PFSK-1 (cell line): ENCODE measurements around the gene OXCT2.

Experiments
- FOXP2 ChIP-seq: optimal IDR thresholded peaks from 2 replicates; pipeline ENCODE3; 2011; ENCODE audit warnings: borderline replicate concordance, control low read depth, inconsistent platforms; ENCODE audit not compliant: insufficient read depth; ENCODE audit errors: extremely low read length, extremely low read depth
- POLR2AphosphoS5 ChIP-seq: IDR thresholded peaks from 2 replicates; pipeline ENCODE4 v1.6.1; 2012; ENCODE audit warnings: low read depth, mild to moderate bottlenecking, control low read depth, low read length, moderate library complexity
- REST ChIP-seq, 2 experiments: IDR thresholded peaks; 2 replicates each; pipeline versions ENCODE4 v1.6.1 to v1.8.0; 2011 to 2012; ENCODE audit warnings: low read depth in 2 of 2, low read length in 2 of 2, control low read depth in 1 of 2, inconsistent platforms in 1 of 2, mild to moderate bottlenecking in 1 of 2, moderate library complexity in 1 of 2; ENCODE audit not compliant: insufficient read depth in 1 of 2
- SIN3A ChIP-seq: IDR thresholded peaks from 2 replicates; pipeline ENCODE4 v1.6.1; 2012; ENCODE audit warnings: mild to moderate bottlenecking, low read length, moderate library complexity, borderline replicate concordance; ENCODE audit not compliant: insufficient read depth
- TAF1 ChIP-seq: IDR thresholded peaks from 2 replicates; pipeline ENCODE4 v1.6.1; 2012; ENCODE audit warnings: low read length, control low read depth, borderline replicate concordance; ENCODE audit not compliant: insufficient read depth

The OXCT2 gene

DNA sequence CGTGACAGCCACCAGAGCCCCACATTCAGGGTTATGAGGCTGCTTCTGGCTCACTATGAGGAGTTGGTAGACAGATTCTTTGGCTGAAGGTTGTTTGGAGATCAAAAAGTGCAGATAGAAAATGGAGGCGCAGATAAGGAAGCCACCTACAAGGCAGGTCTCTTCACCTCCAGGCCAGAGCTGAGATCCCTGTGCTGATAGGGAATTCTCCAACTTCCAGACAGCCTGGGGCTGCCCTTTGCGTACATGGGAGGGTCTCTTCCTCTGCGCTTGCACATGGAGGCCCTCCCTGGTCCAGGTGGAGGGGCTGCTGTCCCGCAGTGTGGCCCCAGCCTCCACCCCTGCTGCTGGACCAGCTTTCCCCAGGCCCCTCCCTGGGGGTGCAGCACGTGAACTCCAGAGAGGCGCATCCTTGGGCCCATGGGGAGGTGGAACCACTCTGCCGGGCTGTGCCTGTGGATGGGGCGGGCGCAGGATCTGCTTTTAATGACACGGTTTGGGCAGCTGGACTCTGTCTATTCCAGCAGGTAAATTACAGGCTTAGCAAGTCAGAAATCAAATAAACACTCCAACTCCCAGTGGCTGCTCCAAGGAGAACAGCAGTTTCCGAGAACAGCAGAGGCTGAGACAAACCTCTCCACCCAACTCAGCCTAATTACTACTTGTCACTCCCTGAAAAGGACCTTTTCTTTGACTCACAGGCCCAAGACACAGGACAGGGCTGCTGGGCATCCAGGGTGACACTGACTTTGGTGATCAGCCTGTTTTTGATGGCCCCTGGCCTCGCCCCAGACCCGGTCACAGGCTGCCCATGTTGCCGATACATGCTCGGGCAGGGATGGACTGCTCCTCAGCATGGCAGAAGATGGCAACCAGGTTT lies 12.4 kb downstream of the OXCT2 start:
- TF ChIP-seq FOXP2: no peak
- TF ChIP-seq POLR2AphosphoS5: no peak
- TF ChIP-seq REST (IDR thresholded peaks at IDR 0.05; ENCODE audit: insufficient read depth in 1 of 2, low read depth in 2 of 2, low read length in 2 of 2): no peak
- TF ChIP-seq TAF1: no peak
- TF ChIP-seq SIN3A: no peak

DNA sequence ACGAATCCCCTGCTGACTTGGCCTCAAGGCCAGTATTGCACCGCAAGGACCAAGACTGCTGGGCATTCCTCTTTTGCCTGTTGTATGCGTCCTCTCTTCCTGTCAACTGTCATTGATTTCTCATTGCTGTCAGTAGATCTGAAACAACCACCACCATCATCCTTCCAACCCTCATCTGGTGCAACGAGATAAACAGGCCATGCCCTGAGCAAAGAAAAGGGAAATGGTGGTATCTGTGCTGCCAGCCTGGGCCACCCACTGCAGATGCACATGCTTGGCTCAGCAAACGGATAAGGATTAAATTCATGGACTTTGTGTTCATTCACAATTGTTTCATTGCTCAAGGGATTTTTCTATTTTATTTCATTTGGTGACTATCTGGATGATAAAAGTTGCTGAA lies 13.6 kb downstream of the OXCT2 start:
- TF ChIP-seq FOXP2: no peak
- TF ChIP-seq REST (IDR thresholded peaks at IDR 0.05; ENCODE audit: insufficient read depth in 1 of 2, low read depth in 2 of 2, low read length in 2 of 2): no peak
- no peak for TF ChIP-seq TAF1
- no peak for TF ChIP-seq SIN3A
- no peak for TF ChIP-seq POLR2AphosphoS5

DNA sequence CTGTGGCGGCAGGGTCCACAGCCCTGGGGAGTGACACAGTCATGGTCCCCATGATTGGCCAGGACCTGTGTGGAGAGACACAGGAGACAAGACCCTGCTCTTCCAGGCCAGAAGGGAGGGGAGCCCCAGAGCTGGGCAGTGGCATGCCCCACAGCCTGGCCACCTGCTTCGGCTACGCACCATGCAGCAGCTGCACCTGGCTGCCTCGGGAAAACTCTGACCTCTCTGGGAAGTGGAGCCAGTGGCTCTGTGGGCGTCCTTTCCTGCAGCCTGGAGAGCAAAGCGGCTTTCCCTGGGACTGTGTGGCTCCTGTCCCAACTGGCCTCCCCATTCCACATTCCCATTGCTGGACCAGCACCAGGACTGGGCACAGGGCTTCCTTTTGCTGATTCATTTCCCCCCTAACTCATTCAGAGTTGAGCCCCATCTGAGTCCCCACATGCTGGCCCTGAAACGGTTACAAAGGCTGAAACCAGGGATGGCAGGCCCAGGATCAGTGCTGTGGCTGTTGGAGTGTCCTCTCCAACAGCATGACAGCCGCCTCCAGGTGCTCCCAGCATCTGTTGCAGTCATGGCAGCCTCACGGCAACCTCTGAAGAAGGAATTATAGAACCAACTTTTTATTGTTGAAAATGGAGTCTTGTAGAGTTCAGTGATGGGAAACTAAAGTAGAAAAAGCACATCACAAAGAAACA lies 15.0 kb downstream of the OXCT2 start:
- no peak for TF ChIP-seq REST (IDR thresholded peaks at IDR 0.05; ENCODE audit: insufficient read depth in 1 of 2, low read depth in 2 of 2, low read length in 2 of 2)
- TF ChIP-seq TAF1: no peak
- no peak for TF ChIP-seq POLR2AphosphoS5
- TF ChIP-seq SIN3A: no peak
- TF ChIP-seq FOXP2: no peak

DNA sequence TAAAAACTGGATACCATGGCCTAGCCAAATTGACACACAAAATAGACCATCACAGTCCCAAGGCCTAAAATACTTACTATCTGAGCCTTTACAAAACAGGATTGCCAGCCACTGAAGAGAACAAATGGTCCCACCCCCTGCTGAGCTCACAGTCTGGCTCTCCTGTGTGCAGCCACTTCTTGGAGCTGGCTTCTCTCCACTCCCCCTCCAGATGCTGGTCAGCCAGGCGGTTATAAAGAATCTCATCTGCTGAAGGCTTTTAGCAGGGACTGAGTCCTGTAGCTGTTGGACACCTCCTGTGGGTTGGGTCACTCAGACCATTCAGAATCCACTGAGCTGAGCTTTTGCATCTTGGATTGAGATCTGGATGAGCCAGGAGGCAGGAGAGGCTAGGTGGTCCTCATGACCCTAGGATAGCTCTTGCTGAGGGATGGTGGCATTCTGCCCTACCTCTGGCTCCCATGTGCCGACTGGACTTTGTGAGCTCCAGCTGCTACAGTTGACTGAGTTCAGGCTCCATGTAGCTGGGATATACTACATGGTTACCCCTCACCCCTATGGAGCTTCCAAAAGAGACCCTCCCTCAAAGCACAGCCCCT lies 16.1 kb downstream of the OXCT2 start:
- TF ChIP-seq REST (IDR thresholded peaks at IDR 0.05; ENCODE audit: insufficient read depth in 1 of 2, low read depth in 2 of 2, low read length in 2 of 2) (no peak), POLR2AphosphoS5 (no peak), SIN3A (no peak), FOXP2 (no peak), TAF1 (no peak)
